CD8-positive, alpha-beta memory T cell (primary cell): ENCODE results near the gene PTK7. TPM values are rescaled to one million over a fixed set of nuclear protein-coding genes. Genes with fewer than 3 reads are reported as not detected.
A peak's percentile ranks its signal among the peaks of the same experiment; 100 is the strongest.

ENCODE experiments used
- CTCF ChIA-PET: fragments of 350-600 bp; sonication (Branson Sonifier 250); formaldehyde crosslinking; loops from one replicate; lab custom pipeline; 2021; ENCODE audit warnings: antibody characterized with exemption; lab: Charles Lee
- POLR2A ChIA-PET: fragments of 350-600 bp; sonication (Branson Sonifier 250); formaldehyde crosslinking; loops from one replicate; lab custom pipeline; 2021; ENCODE audit warnings: antibody characterized with exemption; lab: Charles Lee
- DNase-seq, 5 donors: peaks; one replicate each; pipeline versions ENCODE4 v3.0.0 to v3.0.0-alpha.2; 2020 to 2022; ENCODE audit warnings: mixed read lengths in 1 of 5
- H3K27ac ChIP-seq: one replicate; pipeline ENCODE4 v1.7.0; 2013; ENCODE audit warnings: low read depth, mild to moderate bottlenecking, low read length, moderate library complexity
- H3K27me3 ChIP-seq: 2 replicates; pipeline ENCODE4 v1.7.0; 2013; ENCODE audit warnings: low read length, mild to moderate bottlenecking; ENCODE audit not compliant: insufficient read depth, poor library complexity, severe bottlenecking
- H3K36me3 ChIP-seq: 2 replicates; pipeline ENCODE4 v1.7.0; 2013; ENCODE audit warnings: mild to moderate bottlenecking, low read length, moderate library complexity; ENCODE audit not compliant: insufficient read depth
- H3K4me1 ChIP-seq: 2 replicates; pipeline ENCODE4 v1.7.0; 2013; ENCODE audit warnings: mild to moderate bottlenecking, low read length, moderate library complexity; ENCODE audit not compliant: insufficient read depth
- H3K4me3 ChIP-seq: 2 replicates; pipeline ENCODE4 v1.7.0; 2013; ENCODE audit warnings: mild to moderate bottlenecking, low read length
- H3K9me3 ChIP-seq: 2 replicates; pipeline ENCODE4 v1.7.0; 2013; ENCODE audit warnings: mild to moderate bottlenecking, low read length
- H3K27ac Mint-ChIP-seq, 8 donors: one replicate each; pipeline ENCODE4 v1.8.0; 2020 to 2021; ENCODE audit warnings: mixed read lengths in 8 of 8, mild to moderate bottlenecking in 6 of 8, inconsistent platforms in 3 of 8, moderate library complexity in 3 of 8
- H3K27me3 Mint-ChIP-seq, 2 donors: one replicate each; pipeline ENCODE4 v1.8.0; 2020 to 2021; ENCODE audit warnings: mixed read lengths in 2 of 2, mild to moderate bottlenecking in 1 of 2, moderate library complexity in 1 of 2
- H3K36me3 Mint-ChIP-seq, 3 donors: one replicate each; pipeline ENCODE4 v1.8.0; 2020 to 2021; ENCODE audit warnings: mixed read lengths in 3 of 3, inconsistent platforms in 1 of 3, mild to moderate bottlenecking in 1 of 3
- H3K4me1 Mint-ChIP-seq, 3 donors: one replicate each; pipeline ENCODE4 v1.8.0; 2020 to 2021; ENCODE audit warnings: mixed read lengths in 3 of 3, inconsistent platforms in 1 of 3, mild to moderate bottlenecking in 1 of 3
- H3K4me3 Mint-ChIP-seq, 7 donors: one replicate each; pipeline ENCODE4 v1.8.0; 2020 to 2021; ENCODE audit warnings: mixed read lengths in 7 of 7, mild to moderate bottlenecking in 6 of 7, moderate library complexity in 4 of 7, inconsistent platforms in 2 of 7
- H3K9me3 Mint-ChIP-seq, 5 donors: one replicate each; pipeline ENCODE4 v1.8.0; 2020 to 2022; ENCODE audit warnings: mixed read lengths in 5 of 5, mild to moderate bottlenecking in 3 of 5, moderate library complexity in 2 of 5, inconsistent platforms in 1 of 5
- polyA plus RNA-seq: library from polyadenylated mRNA; unstranded; fragments of 300-500 nt; fragmentation: Illumina TruSeq; gene quantifications from one replicate; pipeline ENCODE4 v1.2.3, GENCODE V29; 2021
- total RNA-seq, 2 experiments: library from RNA; stranded (reverse); gene quantifications; one replicate each; pipeline ENCODE4 v1.2.3, GENCODE V29; 2021

Gene PTK7
- total and polyA plus RNA-seq, 3 experiments from 2014 or later, result 1.6 to 1.9 (median 1.6) TPM

DNA sequence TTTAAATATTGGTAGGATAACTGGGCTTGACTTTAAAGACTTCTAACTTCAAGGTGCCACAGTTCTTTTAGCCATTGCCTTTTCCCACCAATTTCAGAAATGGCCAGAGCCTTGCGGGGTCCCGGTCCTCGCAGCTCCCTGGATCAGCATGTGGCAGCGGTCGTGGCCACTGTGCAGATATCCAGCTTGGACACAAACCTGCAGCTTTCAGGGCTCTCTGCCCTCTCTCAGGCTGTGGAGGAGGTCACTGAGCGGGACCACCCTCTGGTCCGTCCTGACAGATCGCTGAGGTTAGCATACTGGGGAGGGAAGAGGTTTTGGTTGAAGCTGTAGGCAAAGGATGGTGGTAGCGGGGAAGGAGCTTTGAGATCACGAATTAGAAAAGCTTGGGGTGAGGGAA, 112.3 kb downstream of the PTK7 start:
- no peak overlapping the region for H3K4me3 Mint-ChIP-seq
- H3K27ac ChIP-seq, result no peak overlapping the region
- H3K27me3 Mint-ChIP-seq, result no peaks in the 10 kb centered on the region
- no peaks in the 10 kb centered on the region for H3K9me3 Mint-ChIP-seq
- H3K36me3 ChIP-seq, result peaks cover 11% of the 10 kb centered on the region
- POLR2A ChIA-PET, result no interaction called here
- peak overlapping the region in 3 of 8 donors; percentile 26 to 92 (median 59) for H3K27ac Mint-ChIP-seq
- CTCF ChIA-PET, result interaction anchor here (0.7 to 1.1 kb wide), 2 partner anchors 40 to 60 kb away, joined by 3 read pairs; partner anchors contain the start of gene DNPH1
- no peaks in the 10 kb centered on the region for H3K9me3 ChIP-seq
- H3K36me3 Mint-ChIP-seq, result peaks cover 6 to 76% (median 19%) of the 10 kb centered on the region in 3 donors
- H3K27me3 ChIP-seq, result no peaks in the 10 kb centered on the region
- peaks cover 42% of the 10 kb centered on the region for H3K4me1 ChIP-seq
- no peak for DNase-seq
- peaks cover 30 to 55% (median 55%) of the 10 kb centered on the region in 3 donors for H3K4me1 Mint-ChIP-seq
- H3K4me3 ChIP-seq, result no peak overlapping the region

DNA sequence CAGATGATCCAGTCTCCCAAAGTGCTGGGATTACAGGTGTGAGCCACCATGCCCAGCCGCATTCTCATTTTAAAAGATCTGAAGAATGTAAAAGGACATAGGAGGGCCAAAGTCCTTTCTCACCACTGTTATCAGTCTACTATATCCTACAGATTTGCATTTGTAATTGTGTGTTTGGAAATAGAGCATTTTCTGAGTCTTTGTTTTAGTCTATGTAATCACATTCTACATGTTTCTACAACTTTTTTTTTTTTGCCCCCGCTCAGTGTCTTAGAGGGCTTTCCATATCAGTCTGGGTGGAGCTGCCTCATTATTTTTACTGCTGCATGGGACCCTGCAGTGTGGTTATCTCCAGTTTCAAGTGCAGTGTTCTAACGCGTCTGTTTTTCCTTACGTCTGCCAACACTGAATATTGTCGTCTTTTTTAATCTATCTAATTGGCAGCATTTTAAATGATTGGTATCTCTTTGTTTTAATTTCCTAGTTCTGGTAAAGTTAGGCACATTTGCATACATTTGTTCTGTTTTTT, 113.7 kb downstream of the PTK7 start:
- Histone ChIP-seq H3K36me3 (peaks cover 11% of the 10 kb centered on the region), H3K27me3 (no peaks in the 10 kb centered on the region), H3K9me3 (no peaks in the 10 kb centered on the region), H3K4me3 (no peak overlapping the region), H3K4me1 (peaks cover 28% of the 10 kb centered on the region), H3K27ac (no peak overlapping the region)
- Mint-ChIP-seq H3K36me3 (peaks cover 9 to 79% (median 22%) of the 10 kb centered on the region in 3 donors), H3K4me1 (peaks cover 19 to 43% (median 41%) of the 10 kb centered on the region in 3 donors), H3K9me3 (no peaks in the 10 kb centered on the region), H3K27me3 (no peaks in the 10 kb centered on the region), H3K4me3 (no peak overlapping the region), H3K27ac (peak overlapping the region in 2 of 8 donors; percentile 9 to 21)
- no peak for DNase-seq
- ChIA-PET POLR2A (no interaction called here), CTCF (no interaction called here)

DNA sequence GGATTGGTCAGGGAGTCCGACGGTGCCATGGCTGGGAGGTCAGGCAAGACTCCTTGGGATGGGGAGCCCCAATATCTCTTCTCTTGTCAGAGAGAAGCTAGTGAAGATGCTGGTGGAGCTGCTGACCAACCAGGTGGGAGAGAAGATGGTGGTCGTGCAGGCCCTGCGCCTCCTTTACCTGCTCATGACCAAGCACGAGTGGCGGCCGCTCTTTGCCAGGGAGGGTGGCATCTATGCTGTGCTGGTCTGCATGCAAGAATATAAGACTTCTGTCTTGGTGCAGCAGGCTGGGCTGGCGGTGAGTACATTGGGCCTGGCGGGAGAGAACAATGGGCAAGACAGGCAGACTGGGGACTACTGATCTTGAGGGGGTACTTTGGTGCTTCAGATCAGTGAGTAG, 116.8 kb downstream of the PTK7 start:
- H3K27ac ChIP-seq, result no peak overlapping the region
- POLR2A ChIA-PET, result no interaction called here
- no peaks in the 10 kb centered on the region for H3K9me3 Mint-ChIP-seq
- H3K9me3 ChIP-seq, result no peaks in the 10 kb centered on the region
- H3K36me3 Mint-ChIP-seq, result peaks cover 3 to 76% (median 22%) of the 10 kb centered on the region in 3 donors
- no peak overlapping the region for H3K4me3 ChIP-seq
- no peaks in the 10 kb centered on the region for H3K27me3 Mint-ChIP-seq
- CTCF ChIA-PET, result no interaction called here
- H3K27me3 ChIP-seq, result no peaks in the 10 kb centered on the region
- no peak overlapping the region for H3K4me3 Mint-ChIP-seq
- H3K4me1 Mint-ChIP-seq, result peaks cover 6 to 21% (median 18%) of the 10 kb centered on the region in 3 donors
- peak overlapping the region in 3 of 8 donors; percentile 27 to 74 (median 49) for H3K27ac Mint-ChIP-seq
- H3K4me1 ChIP-seq, result peaks cover 4% of the 10 kb centered on the region
- peaks cover 23% of the 10 kb centered on the region for H3K36me3 ChIP-seq
- DNase-seq, result no peak

DNA sequence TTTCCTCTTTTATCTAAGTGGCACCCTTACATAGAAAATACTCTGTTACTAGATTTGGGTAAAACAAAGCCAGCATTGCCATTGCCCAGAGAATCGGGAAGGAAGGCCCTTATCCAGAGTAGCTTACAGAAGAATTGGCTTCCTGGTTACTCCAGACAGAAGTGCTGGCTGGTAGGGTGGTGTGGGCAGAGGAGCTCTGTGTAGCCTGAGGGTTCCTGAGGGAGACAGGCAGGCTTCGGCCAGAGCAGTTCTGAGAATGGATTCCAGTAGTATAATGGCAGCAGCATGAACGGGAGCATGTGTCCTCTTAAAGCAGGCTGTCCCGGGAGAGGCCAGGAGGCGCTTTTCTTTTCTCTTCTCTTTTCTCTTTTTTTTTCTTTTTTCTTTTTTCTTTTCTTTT, 117.8 kb downstream of the PTK7 start:
- CTCF ChIA-PET, result no interaction called here
- peaks cover 22% of the 10 kb centered on the region for H3K36me3 ChIP-seq

DNA sequence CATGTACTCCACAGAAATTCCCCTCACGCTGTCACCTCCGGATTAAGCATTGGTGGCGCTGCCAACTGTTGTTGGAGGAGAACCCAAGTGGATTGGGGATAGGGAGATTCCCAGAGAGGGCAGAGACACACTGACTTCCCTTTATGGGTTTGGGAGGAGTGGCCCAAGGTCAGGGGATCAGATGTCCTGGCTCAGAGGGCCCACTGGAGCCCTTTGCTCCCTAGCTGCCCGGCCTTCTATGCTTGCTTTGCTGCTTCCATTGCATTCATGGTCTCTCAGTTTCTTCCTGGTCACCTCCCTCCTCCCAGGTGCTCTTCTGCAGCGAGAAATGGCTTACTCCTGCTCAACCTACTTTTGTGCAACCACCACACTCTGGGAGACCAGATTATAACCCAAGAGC, 120.2 kb downstream of the PTK7 start:
- Histone ChIP-seq H3K27me3 (no peaks in the 10 kb centered on the region), H3K4me3 (no peak overlapping the region), H3K27ac (no peak overlapping the region), H3K4me1 (no peaks in the 10 kb centered on the region), H3K36me3 (peaks cover 22% of the 10 kb centered on the region), H3K9me3 (no peaks in the 10 kb centered on the region)
- H3K4me3 Mint-ChIP-seq, result no peak overlapping the region
- ChIA-PET POLR2A (interaction anchor here (0.7 kb wide), 1 partner anchor 210 kb away, joined by 3 read pairs; no protein-coding TSS in a partner anchor), CTCF (no interaction called here)
- H3K27ac Mint-ChIP-seq, result no peak overlapping the region
- no peaks in the 10 kb centered on the region for H3K27me3 Mint-ChIP-seq
- H3K9me3 Mint-ChIP-seq, result no peaks in the 10 kb centered on the region
- H3K4me1 Mint-ChIP-seq, result peaks cover 0 to 4% (median 0%) of the 10 kb centered on the region in 3 donors
- DNase-seq, result no peak
- H3K36me3 Mint-ChIP-seq, result peaks cover 3 to 75% (median 31%) of the 10 kb centered on the region in 3 donors

More for the DNA sequence above, 117.8 kb downstream of the PTK7 start:
- Mint-ChIP-seq H3K27ac (peak overlapping the region in 1 of 8 donors; percentile 70), H3K36me3 (peaks cover 3 to 66% (median 21%) of the 10 kb centered on the region in 3 donors), H3K27me3 (no peaks in the 10 kb centered on the region), H3K4me1 (peaks cover 6 to 16% (median 16%) of the 10 kb centered on the region in 3 donors), H3K4me3 (no peak overlapping the region), H3K9me3 (no peaks in the 10 kb centered on the region)
- DNase-seq, result no peak
- H3K9me3 ChIP-seq, result no peaks in the 10 kb centered on the region
- H3K27ac ChIP-seq, result no peak overlapping the region
- POLR2A ChIA-PET, result no interaction called here
- no peak overlapping the region for H3K4me3 ChIP-seq
- H3K27me3 ChIP-seq, result no peaks in the 10 kb centered on the region
- H3K4me1 ChIP-seq, result peaks cover 4% of the 10 kb centered on the region

DNA sequence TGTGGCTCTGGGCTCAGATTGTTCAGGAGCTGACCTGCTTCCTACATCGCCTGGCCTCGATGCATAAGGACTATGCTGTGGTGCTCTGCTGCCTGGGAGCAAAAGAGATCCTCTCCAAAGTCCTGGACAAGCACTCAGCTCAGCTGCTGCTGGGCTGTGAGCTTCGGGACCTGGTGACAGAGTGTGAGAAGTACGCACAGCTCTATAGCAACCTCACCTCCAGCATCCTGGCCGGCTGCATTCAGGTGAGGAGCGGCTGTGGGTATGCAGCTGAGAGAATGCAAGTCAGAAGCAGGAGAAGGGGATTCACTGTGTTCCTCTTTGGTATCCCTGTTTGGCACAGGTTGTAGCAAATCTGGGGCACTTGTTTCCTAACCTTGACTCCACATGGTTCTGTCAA, 123.8 kb downstream of the PTK7 start:
- H3K27ac Mint-ChIP-seq, result peak overlapping the region in 3 of 8 donors; percentile 11 to 65 (median 25)

DNA sequence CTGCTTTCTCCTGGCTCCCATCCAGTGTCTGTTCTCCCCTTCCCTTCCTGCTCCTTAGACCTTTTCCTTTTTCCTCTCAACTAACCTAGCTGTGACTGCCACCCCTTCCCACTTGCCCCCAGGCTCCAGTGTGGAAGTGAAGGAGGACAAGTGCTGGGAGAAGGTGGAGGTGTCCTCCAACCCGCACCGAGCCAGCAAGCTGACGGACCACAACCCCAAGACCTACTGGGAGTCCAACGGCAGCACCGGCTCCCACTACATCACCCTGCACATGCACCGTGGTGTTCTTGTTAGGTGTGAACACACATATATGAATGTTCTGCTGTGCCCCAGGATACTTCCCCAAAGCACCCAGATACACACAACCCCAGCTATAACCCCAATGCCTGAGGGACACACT, 124.4 kb downstream of the PTK7 start:
- peak overlapping the region in 2 of 8 donors; percentile 52 to 65 for H3K27ac Mint-ChIP-seq
- H3K4me3 Mint-ChIP-seq, result no peak overlapping the region
- H3K4me3 ChIP-seq, result no peak overlapping the region
- POLR2A ChIA-PET, result no interaction called here
- H3K27me3 Mint-ChIP-seq, result no peaks in the 10 kb centered on the region
- DNase-seq, result no peak
- H3K36me3 ChIP-seq, result peaks cover 12% of the 10 kb centered on the region
- H3K9me3 Mint-ChIP-seq, result no peaks in the 10 kb centered on the region
- no peaks in the 10 kb centered on the region for H3K27me3 ChIP-seq
- no peaks in the 10 kb centered on the region for H3K4me1 ChIP-seq
- H3K36me3 Mint-ChIP-seq, result peaks cover 0 to 71% (median 25%) of the 10 kb centered on the region in 3 donors
- no peaks in the 10 kb centered on the region for H3K4me1 Mint-ChIP-seq
- H3K27ac ChIP-seq, result no peak overlapping the region
- no peaks in the 10 kb centered on the region for H3K9me3 ChIP-seq
- CTCF ChIA-PET, result interaction anchor here (4.8 kb wide), 1 partner anchor 29 kb away, joined by 15 read pairs; the partner anchor contains the start of gene DNPH1

More for the DNA sequence above, 123.8 kb downstream of the PTK7 start:
- Histone ChIP-seq H3K4me3 (no peak overlapping the region), H3K27ac (no peak overlapping the region), H3K27me3 (no peaks in the 10 kb centered on the region), H3K4me1 (no peaks in the 10 kb centered on the region), H3K36me3 (peaks cover 18% of the 10 kb centered on the region), H3K9me3 (no peaks in the 10 kb centered on the region)
- Mint-ChIP-seq H3K36me3 (peaks cover 0 to 72% (median 29%) of the 10 kb centered on the region in 3 donors), H3K4me1 (no peaks in the 10 kb centered on the region), H3K27me3 (no peaks in the 10 kb centered on the region), H3K4me3 (no peak overlapping the region), H3K9me3 (no peaks in the 10 kb centered on the region)
- DNase-seq, result no peak
- POLR2A ChIA-PET, result no interaction called here
- CTCF ChIA-PET, result interaction anchor here (4.8 kb wide), 1 partner anchor 29 kb away, joined by 15 read pairs; the partner anchor contains the start of gene DNPH1

DNA sequence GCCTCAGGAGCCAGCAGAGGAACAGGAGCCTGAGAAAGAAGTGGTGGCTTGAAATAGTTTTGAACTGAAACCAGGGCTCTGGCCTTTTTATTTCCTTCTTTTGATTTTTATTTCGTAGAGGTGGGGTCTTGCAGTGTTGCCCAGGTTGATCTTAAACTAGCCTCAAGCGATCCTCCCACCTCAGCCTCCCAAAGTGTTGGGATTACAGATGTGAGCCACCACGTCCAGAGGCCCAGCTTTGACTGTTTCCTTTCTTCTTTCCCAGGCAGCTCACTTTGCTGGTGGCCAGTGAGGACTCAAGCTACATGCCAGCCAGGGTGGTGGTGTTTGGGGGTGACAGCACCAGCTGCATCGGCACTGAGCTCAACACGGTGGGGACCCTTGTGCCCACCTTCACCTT, 126.3 kb downstream of the PTK7 start:
- CTCF ChIA-PET, result interaction anchor here (4.8 kb wide), 1 partner anchor 27 kb away, joined by 15 read pairs; the partner anchor contains the start of gene DNPH1
- DNase-seq, result no peak
- Histone ChIP-seq H3K4me1 (no peaks in the 10 kb centered on the region), H3K4me3 (no peak overlapping the region), H3K36me3 (no peaks in the 10 kb centered on the region), H3K27me3 (no peaks in the 10 kb centered on the region), H3K9me3 (no peaks in the 10 kb centered on the region), H3K27ac (no peak overlapping the region)
- H3K4me3 Mint-ChIP-seq, result no peak overlapping the region
- H3K27me3 Mint-ChIP-seq, result no peaks in the 10 kb centered on the region
- peaks cover 0 to 69% (median 26%) of the 10 kb centered on the region in 3 donors for H3K36me3 Mint-ChIP-seq
- H3K27ac Mint-ChIP-seq, result peak overlapping the region in 1 of 8 donors; percentile 47
- no peaks in the 10 kb centered on the region for H3K4me1 Mint-ChIP-seq
- POLR2A ChIA-PET, result no interaction called here
- no peaks in the 10 kb centered on the region for H3K9me3 Mint-ChIP-seq
